ENCODE measurements around the gene DDR1. TPM values are rescaled to one million over a fixed set of nuclear protein-coding genes. Genes with fewer than 3 reads are reported as not detected.
"Not testable (repeated sequence)": the region's sequence is repeated elsewhere in the genome, so short reads cannot be mapped to it uniquely, and the experiment has no call there.

DDR1 gene
- total RNA-seq, 4 donors from 2014 or later, result 25.4 to 40.4 (median 30.9) TPM

- TF ChIP-seq POLR2AphosphoS5 (IDR thresholded peaks at IDR 0.05) (no peak), CTCF (IDR thresholded peaks at IDR 0.05) (no peak), EP300 (IDR thresholded peaks at IDR 0.05) (no peak), POLR2A (IDR thresholded peaks at IDR 0.05) (no peak)
- no peaks in the 10 kb centered on the region for H3K9me3 ChIP-seq
- H3K36me3 ChIP-seq, result no peaks in the 10 kb centered on the region
- H3K4me3 ChIP-seq, result no peak overlapping the region
- H3K27me3 ChIP-seq, result no peaks in the 10 kb centered on the region
- no peak for ATAC-seq
- WGBS, 2 donors (ENCODE audit: low coverage in 1 of 2), result 97 to 100% methylated on average over 4 to 5 of the region's 5 CpGs
- no peaks in the 10 kb centered on the region for H3K4me1 ChIP-seq
- no peak overlapping the region for H3K27ac ChIP-seq
Observed at GRCh38 chr6:30854285-30855040, 29.9 kb upstream of the DDR1 start.

DNA sequence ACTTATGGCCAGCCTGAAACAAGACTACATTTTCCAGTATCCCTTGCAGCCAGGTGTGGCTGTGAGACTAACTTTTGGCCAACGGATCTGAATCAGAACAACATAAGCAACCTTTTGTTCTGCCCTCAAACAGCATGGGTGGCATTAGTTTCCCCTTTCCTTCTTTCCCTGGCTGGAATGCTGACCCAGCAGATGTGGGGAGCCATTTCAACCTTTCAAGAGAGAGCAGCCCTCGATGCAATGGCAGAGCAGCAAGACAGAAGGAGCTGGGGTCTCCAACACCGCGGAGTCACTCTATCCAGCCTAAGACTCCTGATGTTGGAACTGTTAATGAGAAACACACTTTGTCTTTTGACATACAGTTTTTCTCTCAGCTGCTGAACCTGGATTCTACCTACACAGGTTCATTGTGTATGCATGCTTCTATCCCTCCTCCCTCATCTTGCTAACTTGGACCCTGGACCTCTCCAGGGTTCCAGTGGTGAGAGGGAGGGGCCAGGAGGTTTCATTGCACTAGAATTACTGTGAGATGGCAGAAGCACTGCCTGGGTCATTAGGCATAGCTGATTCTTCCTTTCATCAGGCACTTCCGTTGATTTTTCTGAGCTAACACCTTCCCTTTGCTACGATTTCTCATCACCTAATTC lies 28.8 kb upstream of the DDR1 start:
- WGBS, 2 donors (ENCODE audit: low coverage in 1 of 2), result 71 to 83% methylated on average over 5 to 6 of the region's 6 CpGs
- ATAC-seq, result no peak
- Histone ChIP-seq H3K36me3 (no peaks in the 10 kb centered on the region), H3K4me3 (no peak overlapping the region), H3K9me3 (no peaks in the 10 kb centered on the region), H3K27ac (no peak overlapping the region), H3K27me3 (no peaks in the 10 kb centered on the region), H3K4me1 (no peaks in the 10 kb centered on the region)
- TF ChIP-seq CTCF (IDR thresholded peaks at IDR 0.05) (no peak), POLR2AphosphoS5 (IDR thresholded peaks at IDR 0.05) (no peak), POLR2A (IDR thresholded peaks at IDR 0.05) (no peak), EP300 (IDR thresholded peaks at IDR 0.05) (no peak)

GRCh38 chr6:30857112-30857511 lies 27.2 kb upstream of the DDR1 start:
- H3K4me1 ChIP-seq, result no peaks in the 10 kb centered on the region

DNA sequence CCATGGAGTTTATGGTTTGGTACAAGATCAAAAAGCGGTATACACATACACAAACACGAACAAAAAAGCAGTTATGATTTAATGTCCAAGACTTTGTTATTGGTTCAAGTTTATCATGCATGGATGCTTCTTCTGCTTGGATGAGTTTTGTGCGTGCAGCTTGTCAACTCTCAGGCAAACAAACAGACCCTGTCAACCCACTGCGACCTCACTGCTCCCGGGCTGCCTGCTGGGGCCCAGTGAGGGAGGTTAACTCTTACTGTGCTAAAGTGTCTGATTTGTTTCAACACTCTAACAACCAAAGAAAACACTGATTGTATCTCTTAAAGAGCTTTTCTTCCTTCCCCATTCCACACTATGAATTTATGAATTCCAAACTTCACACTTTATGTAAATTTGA lies 26.8 kb upstream of the DDR1 start:
- TF ChIP-seq CTCF (IDR thresholded peaks at IDR 0.05) (no peak), EP300 (IDR thresholded peaks at IDR 0.05) (no peak), POLR2A (IDR thresholded peaks at IDR 0.05) (no peak), POLR2AphosphoS5 (IDR thresholded peaks at IDR 0.05) (no peak)

More at GRCh38 chr6:30857112-30857511, 27.2 kb upstream of the DDR1 start:
- WGBS, 2 donors (ENCODE audit: low coverage in 1 of 2), result 80% methylated on average over 1 of the region's 5 CpGs; no CpG with 5 or more reads in 1 of the 2 donors
- Histone ChIP-seq H3K9me3 (no peaks in the 10 kb centered on the region), H3K4me3 (no peak overlapping the region), H3K27me3 (no peaks in the 10 kb centered on the region), H3K36me3 (no peaks in the 10 kb centered on the region), H3K27ac (no peak overlapping the region)
- no peak for ATAC-seq
- TF ChIP-seq POLR2AphosphoS5 (IDR thresholded peaks at IDR 0.05) (no peak), POLR2A (IDR thresholded peaks at IDR 0.05) (no peak), CTCF (IDR thresholded peaks at IDR 0.05) (no peak), EP300 (IDR thresholded peaks at IDR 0.05) (no peak)

DNA sequence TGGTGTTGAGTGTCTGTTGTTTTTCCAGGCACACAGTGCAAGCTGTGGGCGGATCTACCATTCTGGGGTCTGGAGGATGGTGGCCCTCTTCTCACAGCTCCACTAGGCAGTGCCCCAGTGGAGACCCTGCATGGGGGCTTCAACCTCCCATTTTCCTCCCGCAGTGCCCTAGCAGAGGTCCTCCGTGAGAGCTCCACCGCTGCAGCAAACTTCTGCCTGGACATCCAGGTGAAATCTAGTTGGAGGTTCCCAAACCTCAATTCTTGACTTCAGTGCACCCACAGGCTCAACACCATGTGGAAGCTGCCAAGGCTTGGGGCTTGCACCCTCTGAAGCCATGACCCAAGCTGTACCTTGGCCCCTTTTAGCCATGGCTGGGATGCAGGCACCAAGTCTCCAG lies 24.6 kb upstream of the DDR1 start:
- H3K27me3 ChIP-seq, H3K36me3 ChIP-seq, H3K9me3 ChIP-seq, H3K4me3 ChIP-seq, H3K4me1 ChIP-seq, ATAC-seq, H3K27ac ChIP-seq: not testable (repeated sequence)
- WGBS, 2 donors (ENCODE audit: low coverage in 1 of 2), result no CpG with 5 or more reads among the region's 4 CpGs

More for the DNA sequence above, 26.8 kb upstream of the DDR1 start:
- Histone ChIP-seq H3K36me3 (no peaks in the 10 kb centered on the region), H3K27me3 (no peaks in the 10 kb centered on the region), H3K4me3 (no peak overlapping the region), H3K9me3 (no peaks in the 10 kb centered on the region), H3K4me1 (no peaks in the 10 kb centered on the region), H3K27ac (no peak overlapping the region)
- ATAC-seq, result no peak
- WGBS, 2 donors (ENCODE audit: low coverage in 1 of 2), result 41 to 45% methylated on average over 5 of the region's 5 CpGs

Measured in gastroesophageal sphincter (tissue), 4 donors.